Stimulated activated CD4-positive, alpha-beta T cell treated with anti-CD3 and anti-CD28 coated beads, Interleukin-15, amount 100 ng/mL, for 48 hours (primary cell): ENCODE data around the gene CFAP74.

Source experiments
- DNase-seq, 2 donors: peaks; one replicate each; pipeline ENCODE4 v3.0.0-alpha.2; 2020; ENCODE audit warnings: low read depth in 2 of 2

CFAP74 gene

DNA sequence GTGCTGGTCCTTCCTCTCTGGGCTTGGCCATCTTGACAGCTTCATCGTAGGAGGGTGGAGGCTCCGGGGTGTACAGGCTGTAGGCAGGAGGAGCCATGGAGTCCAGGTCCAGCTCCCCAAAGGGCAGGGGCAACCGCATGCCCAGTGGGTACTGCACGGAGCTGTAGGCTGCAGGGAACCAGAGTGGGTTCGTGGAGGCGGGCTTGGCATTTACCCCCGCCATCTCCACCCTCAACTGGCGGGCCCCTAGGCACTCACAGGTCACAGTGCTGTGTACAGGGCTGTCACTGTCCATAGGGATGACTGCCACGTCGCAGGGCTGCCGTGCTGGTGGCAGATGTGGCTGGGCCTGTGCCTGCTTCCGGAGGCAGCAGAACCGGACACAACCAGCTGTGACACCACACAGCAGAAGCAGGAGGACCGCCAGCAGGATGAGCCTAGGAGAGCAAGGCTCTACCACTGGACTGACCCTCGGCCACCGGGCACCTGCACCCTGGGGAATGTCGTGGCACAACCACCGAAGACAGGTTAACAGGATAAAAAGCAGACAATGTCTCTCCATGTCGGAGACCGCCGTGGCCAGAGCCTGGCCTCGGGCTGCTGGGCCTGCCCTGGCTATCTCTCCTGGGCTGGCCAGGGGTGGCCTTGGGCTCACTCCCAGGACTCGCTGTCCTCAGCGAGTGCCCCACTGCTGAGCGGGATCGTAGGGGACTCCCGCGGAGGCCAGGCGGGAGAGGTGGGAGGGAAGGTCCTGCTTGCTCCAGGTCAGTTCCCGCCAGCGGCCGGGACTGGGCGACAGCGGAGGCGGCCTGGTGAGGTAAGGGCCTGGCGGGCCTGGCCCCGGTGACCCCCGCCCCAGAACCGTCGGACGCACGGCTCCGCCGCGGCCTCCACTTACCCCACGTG is 85.3 kb downstream of the CFAP74 start:
- DNase-seq, result no peak

DNA sequence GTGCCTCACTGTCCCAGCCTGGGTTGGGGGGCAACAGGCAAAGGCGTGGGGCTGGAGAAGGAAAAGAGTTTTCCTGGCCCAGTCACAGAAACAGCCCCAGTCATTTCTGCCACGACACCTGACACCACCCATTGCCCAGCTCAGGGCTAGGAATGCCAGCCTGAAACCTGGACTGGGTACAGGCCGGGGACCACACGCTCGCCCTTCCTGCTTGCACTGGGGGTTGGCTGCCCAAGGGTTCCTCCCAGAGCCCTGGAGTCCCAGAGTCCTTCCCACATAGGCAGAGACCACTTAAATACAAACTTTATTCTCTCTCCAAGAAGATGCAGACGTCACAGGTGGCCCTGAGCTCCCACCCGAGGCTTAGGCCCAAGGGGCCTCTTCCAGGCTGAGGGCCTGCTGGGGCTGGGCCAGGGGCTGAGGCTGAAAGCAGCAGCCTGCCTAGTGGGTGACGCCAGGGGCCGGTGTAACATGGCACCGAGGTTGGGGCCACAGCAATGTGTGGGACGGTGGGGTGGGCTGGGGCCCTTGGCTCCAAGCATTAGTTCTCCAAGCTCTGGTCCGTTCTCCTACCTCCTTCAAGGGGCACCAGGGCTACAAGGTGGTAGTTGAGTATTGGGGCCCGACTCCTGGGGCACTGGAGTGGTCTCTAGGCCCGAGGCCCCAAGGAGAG is 86.1 kb downstream of the CFAP74 start:
- DNase-seq, result no peak

DNA sequence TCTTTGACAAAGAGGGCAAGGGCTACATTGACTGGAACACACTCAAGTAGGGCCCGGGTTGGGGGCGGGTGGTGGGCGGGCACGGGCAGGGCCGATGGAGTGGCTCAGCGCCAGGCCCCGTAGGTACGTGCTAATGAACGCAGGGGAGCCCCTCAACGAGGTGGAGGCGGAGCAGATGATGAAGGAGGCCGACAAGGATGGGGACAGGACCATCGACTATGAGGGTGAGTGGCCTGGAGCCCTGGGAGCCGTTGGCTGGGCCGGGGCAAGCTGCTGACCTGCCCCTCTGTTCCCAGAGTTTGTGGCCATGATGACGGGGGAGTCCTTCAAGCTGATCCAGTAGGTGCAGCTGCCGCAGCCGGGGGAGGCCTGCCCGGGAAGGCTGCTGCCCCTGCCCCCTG is 86.7 kb downstream of the CFAP74 start:
- DNase-seq, result no peak

DNA sequence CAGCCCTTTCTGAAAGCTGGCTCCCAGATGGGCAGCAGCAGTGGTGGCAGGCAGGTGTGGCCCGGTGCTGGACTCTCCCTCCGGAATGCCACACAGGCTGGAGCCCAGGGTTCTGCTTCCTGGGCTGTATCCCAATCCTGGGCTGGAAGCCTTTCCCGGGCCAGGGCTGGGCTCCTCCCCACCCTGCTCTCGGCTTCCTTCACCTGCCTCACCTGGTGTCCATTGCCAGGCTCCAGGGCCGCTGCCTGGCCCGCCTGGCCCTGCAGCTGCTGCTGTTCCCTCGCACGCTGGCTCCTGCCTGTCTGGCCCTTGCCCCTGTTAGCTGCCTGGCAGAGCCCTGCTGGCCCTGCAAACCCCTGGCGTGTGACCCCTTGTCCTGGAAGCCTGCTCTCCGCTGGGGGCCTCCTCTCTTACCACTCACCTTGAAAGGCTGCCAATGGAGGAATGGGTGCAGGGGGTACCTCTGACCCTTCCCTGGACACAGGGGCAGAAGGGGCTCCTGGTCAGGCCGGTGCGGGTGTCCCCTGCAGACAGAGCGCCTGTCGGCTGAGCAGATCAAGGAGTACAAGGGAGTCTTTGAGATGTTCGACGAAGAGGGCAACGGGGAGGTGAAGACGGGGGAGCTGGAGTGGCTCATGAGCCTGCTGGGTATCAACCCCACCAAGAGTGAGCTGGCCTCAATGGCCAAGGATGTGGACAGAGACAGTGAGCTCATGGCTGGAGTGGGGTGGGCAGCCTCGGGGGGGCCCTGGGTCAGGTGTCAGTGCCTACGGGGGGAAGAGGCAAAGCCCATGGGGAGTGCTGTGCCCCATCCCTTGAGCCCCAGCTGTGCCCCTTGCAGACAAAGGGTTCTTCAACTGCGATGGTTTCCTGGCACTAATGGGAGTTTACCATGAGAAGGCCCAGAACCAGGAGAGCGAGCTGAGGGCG is 87.4 kb downstream of the CFAP74 start:
- no peak for DNase-seq

DNA sequence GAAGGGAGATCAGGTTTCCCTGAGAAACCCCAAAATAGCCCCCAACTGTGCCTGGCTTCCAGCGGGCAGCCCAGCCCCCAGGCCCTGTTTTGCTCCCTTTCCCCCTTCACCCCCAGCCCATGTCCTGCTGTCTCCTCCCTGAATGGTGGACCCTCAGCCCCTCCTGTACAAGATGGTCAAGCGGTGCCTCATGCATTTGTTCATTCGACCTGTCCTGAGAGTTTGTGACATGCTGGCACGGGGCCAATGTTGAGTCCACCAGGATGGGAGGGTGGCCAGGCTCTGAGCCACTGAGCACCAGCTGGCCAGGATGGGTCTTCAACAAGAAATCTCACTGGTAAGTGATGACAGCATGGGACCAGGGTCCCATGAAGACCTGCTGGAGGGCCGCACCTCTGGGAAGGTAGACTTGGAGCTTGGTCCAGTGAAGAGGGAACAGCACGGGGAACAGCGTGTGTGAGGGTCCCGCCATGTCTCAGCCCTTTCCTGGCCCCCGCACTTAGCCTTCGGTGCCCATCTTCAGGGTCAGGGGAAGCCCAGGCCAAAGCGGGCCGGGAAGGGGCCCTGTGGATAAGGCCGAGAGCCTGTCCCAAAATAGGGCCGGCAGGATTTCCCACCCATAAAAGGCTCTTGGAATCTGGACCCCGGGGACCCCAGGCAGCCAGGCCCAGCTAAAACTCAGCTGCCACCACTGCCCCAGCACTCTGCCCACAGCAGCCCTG is 88.5 kb downstream of the CFAP74 start, which contains the start of gene CALML6:
CALML6 (plus strand) TSS at position 290 of the 722 bp plus-strand sequence; CDS start at position 311, 21 bp downstream.
- no peak for DNase-seq

DNA sequence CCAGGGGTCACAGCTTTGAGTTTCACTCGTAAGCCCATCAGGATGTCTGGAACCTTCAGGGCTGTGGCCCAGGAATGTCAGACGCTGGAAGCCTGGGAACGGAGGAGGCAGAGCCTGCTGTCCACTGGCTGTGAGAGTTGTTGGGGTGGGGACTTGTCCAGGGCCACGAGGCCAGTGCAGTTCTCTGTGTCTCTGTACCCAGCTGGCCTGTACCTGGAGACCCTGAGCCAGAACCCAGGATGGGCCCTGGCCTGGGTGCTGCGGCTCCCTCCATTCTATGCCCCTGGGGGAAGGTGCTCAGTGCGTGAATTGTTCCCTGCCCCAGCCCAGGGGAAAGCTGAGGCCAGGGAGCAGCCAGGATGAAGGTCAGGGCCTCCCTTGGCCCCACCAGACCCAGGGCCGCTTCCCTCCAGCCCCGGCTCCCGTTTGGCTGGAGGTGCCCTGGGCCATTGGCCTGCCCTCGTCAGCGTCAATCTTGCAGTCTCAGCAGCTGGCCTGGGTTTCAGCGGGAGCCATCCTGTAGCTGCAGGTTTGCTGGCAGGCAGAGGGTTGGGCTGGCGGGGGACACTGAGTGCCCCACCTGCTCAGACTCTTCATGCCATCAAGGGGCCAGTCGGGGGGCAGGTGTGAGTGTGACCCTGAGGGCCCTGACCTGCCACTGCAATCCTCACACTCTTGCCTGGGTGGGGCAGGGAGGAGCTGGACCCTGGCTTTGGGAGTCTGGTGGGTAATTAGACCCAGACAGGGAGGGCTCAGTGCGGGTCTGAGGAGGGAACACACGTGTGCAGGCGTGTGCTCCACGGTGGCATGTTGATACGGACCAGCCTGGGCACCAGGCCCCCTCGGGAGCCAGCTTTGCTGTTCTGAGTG is 89.2 kb downstream of the CFAP74 start:
- DNase-seq, result no peak

DNA sequence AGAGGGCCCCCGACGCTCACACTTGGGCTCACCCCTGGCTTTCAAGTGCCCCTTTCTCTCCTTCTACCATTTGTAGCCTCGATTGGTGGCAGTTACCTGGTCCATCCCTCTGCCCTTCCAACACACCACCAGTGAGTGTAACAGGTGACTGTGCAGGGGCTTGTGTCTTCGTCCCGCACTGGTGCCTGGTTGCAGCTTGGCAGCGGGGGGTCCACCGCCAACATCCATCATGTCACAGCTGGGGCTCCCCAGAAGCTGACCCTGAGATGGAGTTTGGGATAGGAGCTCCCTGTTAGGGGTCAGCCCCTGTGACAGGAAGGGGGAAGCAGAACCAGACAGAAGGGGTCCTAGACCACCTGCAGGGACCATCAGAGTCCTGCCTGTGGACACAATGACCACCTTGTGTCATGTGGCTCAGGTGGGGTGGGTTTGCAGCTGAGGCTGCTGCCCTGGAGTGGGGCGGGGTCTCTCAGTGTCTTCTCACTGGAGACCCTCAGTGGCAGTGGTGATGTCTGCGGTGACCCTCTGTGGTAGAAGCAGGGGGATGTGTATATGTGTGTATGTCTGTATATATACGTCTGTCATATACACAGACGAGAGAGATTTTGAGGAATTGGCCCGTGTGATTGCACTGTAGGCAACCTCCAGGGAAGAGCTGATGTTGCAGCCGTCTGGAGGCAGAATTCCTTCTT is 92.1 kb downstream of the CFAP74 start:
- no peak for DNase-seq

DNA sequence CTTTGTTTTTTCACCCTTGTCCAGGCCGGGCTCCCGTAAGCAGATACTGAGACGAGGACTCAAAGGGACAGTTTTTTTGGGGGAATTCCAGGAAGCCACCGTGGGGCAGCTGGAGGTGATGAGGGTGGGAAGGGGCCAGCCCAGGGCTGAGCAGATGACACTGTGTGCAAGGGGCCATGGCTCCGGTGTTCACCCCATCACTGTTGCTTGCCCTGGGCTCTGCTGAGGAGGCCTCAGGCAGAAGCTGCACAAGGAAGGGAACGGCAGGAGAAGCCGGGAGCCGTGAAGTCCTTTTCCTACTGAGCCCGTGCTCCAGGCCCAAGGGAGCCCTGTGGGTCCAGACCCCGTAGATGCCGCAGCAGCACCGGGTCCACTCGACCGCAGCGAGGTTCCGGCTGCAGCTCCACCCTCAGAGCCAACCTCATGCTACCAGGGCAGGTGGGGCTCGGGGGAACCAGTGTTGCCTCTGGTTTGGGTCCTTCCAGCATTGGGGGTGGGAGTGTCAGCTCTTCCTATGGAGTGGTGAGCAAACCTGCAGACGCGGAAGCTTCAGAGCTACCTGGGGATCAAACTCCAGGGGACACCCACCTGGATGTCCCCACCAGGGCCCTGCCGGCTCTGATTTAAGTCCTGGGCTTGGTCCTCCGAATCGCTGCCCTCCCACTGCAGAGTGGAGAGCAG is 92.8 kb downstream of the CFAP74 start:
- no peak for DNase-seq

DNA sequence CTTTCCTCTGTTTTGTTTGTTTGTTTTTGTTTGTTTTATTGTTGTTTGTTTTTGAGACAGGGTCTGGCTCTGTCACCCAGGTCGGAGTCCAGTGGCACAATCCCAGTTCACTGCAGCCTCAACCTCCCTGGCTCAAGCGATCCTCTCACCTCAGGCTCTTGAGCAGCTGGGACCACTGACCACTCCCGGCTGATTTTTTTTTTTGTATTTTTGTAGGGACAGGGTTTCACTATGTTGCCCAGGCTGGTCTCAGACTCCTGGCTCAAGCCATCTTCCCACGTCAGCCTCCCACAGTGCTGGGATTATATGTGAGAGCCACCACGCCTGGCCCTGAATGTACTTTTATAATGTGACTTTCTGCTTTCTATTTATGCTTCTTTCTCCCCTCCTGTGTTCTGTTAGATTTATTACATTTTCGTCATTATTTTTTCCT is 93.5 kb downstream of the CFAP74 start:
- DNase-seq, result no peak

DNA sequence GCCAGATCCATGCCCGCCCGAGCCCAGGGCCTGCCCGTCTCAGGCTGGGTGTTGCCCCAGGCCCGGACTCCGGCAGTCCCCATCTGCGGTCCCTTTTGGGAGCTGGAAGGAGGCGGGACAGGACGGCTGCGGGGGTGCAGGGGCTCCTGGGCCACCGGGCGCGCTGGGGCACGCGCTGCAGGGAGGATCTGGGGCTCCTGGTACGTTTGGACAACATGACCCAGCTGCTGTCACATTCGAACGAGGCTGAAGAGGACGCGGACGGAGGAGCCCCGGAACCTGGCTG is 95.1 kb downstream of the CFAP74 start:
- no peak for DNase-seq

DNA sequence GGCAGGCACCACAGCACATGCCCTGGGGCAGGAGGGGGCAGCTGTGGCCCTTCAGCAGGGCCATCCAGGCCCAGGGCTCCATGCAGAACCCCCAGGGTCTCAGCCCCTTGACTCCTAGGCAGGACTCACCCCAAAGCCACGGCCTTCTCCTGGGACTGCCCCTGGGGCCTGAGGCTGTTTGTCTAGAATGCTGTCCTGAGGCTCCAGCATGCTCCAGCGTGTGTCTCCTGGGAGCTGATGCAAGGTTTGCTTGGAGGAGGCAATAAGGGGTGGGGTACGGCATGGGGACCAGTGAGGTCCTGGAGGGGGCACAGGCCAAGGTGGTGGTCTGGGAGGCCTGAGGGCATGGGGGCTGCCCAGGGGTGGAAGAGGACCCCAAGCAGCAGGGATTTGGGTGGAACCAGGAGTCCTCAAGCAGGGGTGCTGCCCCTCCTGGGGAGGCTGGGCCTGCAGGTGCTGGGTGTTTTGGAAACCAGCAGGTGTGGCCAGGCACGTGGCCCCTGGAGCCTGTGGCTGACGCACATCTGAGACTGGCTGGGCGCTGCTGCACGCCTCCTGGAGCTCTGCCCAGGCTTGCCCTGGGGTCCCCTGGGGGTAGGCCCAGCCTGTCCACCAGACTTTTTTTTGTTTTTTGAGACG is 96.4 kb downstream of the CFAP74 start:
- no peak for DNase-seq

DNA sequence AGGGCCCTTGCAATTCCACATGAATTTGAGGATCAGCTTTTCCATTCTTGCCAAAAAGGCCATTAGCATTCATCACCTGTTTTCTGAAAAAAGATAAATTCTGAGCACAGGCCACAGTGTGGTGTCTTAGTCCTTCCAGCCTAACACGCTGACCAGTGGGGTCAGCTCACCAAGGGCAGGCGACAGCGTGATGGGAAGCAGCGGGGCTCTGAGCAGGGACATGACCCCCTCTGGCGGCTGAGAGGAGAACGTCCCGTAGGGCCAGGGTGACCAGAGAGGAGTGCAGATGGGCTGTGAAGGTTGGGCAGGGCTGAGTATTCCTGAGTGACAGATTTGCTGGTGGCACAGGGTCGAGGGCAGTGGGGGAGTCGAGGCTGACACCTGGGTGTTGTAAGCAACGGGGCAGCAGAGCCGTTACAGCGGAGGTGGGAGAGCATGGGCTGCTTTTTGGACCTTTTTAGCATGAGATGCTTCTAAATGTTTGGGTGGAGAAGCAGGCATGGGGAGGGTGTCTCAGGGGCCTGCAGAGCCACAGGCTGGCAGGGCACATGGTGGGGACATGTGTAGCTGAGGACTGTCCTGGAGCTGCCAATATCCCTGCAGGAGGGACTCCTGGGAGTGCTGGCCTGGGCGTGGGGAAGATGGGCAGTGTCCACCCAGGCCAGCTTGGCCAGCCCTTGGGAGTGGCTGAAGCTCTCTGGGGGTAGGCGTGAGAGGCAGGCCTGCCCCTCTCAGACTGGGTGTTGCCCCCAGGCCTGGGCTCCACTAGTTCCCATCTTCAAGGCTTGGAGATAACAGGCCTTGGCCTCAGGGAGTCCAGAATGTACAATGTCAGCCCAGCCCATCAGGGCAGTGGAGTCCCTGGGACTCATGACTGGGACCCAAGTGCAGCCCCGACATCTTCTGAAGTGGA is 97.1 kb downstream of the CFAP74 start:
- DNase-seq, result peak; percentile 49 to 66

DNA sequence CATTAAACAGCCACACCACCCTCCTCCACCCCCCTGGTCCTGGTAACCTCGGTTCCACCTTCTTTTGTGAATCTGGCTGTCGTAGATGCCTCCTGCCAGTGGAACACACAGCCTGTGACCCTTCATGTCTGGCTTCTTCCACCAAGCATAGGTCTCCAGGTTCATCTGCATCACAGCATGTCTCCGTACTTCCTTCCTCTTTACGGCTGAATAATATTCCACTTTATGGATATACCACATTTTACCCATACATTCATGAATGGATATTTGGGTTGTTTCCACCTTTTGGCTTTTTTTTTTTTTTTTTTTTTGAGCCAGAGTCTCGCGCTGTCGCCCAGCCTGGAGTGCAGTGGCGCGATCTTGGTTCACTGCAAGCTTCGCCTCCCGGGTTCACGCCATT is 100.4 kb downstream of the CFAP74 start:
- no peak for DNase-seq

DNA sequence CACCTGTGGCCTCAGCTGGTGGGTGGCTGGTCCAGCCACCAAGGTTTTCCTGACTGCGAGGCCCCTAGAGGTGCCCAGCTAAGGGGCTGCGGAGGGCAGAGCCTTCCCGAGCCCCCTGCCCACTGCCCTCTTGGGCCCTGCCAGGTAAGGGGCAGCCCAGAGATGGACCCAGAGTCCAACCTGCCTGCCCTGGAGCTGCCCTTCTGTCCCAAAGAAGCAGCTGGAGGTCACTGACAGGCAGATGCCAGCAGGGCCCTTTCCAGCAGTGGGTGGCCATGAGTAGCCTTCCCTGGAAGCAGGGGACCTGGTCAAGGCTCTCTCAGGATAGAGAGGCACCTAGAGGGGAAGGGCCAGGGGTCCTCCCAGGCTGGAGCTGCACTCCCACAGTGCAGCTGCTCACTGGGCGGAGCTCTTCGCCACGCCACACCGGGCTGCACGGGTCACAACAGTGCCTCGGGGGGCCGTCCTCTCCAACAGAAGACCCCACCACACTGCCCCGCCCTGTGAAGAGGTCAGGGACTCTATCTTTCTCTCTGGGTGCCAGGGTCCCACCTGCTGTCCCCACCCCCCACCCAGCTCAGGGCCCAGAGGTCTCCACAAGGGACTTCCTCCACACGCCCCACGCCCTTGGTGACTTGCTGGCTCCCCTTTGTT is 101.8 kb downstream of the CFAP74 start:
- DNase-seq, result no peak

DNA sequence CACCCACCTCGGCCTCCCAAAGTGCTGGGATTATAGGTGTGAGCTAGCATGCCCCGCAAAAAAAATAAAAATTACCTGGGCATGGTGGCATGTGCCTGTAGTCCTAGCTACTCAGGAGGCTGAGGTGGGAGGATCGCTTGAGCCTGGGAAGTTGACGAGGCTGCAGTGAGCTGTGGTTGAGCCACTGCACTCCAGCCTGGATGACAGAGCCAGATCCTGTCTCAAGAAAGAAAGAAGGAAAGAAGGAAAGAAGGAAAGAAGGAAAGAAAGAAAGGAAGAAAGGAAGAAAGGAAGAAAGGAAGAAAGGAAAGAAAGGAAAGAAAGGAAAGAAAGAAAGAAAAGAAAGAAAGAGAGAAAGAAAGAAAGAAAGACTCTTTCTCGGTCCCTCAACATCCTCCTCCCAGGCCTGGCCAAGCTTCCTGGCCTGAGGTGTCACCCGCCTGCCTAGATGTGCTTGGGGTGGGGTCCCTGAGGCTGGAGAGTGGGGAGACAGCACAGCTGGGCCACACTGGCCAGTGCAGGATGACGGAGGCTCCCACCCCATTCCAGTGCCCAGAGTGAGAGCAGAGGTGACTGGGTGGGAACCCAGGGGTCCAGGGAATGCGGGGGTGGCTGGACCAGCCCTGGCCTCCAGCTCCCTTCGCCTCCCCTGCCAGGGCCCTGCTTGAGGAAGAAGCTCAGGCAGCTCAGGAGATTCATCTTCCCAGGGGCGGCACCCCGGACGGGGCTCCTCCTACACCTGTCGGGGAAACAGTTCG is 102.5 kb downstream of the CFAP74 start:
- DNase-seq, result no peak

DNA sequence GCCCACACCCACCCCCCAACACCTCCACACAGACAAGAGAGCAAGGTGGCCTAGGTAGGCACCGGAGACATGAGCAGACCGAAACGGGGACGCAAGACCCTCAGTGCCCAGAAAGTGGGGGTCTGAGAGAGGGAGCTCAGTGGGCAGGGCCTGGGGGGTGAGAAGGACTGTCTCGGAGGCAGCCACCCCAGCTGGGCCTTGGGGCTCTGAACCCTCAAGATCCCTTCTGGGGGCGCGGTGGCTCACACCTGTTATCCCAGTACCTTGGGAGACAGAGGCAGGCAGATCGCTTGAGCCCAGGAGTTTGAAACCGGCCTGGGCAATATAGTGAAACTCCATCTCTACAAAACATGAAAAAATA is 103.6 kb downstream of the CFAP74 start:
- no peak for DNase-seq
